Effector CD4-positive, alpha-beta T cell (primary cell): ENCODE measurements around the gene NLGN3.
"Not testable (repeated sequence)": the region's sequence is repeated elsewhere in the genome, so short reads cannot be mapped to it uniquely, and the experiment has no call there.

Experiments
- DNase-seq: peaks from one replicate; pipeline ENCODE4 v3.0.0-alpha.2; 2020

NLGN3 gene

DNA sequence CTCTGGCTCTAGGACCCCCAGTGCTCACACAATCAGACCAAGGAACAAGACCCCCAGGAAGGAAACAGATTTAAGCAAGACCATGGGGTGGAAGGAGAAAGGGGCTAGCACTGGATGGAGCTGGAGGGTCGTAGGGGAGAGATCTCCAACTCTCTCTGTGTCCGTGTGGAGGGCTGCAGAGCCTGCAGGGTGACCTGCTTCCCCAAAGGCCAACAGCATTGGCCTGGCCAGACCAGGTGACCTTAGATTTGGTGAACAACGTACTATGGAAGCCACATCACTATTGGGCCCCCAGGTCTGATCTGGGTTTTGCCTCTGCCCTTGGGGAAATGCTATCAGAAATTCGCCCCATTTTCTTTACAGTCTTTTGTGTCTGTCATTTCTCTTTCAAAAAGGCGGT, 26.0 kb downstream of the NLGN3 start:
- no peak for DNase-seq

DNA sequence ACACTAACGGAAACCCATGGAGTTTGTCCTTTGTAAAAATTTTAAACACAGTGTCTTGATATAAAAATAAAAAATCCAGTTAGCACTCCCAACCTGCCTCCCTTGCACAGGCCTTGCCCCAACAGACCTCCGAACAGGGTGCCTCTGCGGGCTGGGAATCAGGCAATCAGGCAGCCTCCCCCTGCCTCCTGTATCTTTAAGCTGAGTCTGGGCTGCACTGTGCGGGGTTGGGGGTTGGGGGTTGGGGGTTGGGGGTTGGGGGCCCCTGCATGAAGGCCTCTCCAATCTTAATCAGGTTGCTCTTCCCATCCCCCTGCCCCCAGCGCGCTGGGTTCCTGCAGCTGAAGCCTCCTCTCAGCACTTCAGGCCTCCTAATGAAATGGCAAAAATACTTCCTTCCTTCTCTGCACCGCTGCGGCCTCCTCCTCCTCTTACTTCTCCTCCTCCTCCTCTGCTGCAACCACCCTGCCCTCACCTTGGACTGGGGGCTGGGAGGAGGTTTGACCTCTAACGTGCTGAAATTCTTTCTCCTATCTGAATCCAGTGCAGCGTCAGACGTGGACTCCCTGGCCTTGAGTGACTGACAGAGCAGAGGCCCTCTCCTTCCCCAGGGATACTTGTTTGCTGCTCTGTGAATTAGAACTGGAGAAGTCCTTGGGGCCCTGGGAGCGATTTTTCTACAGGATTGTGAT, 26.6 kb downstream of the NLGN3 start:
- DNase-seq: no peak

DNA sequence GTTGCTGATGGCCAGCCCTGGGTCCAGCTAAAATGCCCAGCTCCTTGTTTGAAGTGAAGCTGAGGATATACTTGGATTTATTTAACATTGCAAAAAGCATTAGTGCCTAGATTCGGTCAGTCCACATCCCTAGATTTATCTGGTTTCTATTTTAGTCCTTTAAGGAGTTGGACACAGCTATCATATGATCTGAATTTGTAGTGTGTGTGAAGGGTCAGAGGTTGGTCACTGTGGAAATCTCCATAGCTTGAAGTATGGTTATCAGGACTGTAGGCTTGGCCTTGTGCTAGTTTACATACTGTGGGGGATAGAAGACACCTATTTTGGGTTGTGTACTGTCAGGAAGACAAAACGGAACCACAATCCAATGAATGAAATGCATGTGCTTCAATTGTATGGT, 28.8 kb downstream of the NLGN3 start:
- no peak for DNase-seq

DNA sequence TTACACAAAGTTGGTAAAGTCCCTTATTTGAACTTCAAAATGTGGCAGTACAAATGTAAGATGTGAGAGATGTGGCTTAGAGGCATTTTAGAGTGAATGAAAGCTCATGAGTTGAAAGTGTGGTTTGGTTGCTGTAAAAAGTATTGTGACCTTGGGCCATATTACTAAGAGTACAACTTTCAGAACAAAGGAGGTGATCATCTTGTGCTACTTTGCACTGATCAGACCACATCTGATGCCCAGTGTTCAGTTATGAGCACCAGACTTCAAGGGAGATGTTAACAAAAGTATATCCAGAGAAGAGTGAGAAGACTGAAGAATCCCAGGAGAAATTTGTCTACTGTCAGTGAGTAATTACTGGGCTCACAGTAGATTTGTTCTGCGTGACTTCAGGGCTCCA, 30.2 kb downstream of the NLGN3 start:
- DNase-seq: no peak

DNA sequence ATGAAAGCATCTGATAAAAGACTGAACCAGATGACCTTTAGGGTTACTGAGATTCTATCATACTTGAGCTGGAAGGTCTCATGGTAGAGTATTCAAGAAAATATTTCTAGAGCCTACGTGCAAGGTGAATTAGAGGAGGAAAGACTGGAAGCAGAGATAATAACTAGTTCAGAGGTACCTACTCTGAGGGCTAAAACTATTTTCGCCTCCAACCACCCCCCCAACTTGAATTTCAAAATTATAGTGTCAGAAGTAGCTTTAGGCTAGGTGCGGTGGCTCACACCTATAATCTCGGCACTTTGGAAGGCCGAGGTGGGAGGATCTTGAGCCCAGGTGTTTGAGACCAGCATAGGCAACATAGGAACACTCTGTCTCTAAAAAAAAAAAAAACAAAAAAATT, 30.9 kb downstream of the NLGN3 start:
- no peak for DNase-seq

DNA sequence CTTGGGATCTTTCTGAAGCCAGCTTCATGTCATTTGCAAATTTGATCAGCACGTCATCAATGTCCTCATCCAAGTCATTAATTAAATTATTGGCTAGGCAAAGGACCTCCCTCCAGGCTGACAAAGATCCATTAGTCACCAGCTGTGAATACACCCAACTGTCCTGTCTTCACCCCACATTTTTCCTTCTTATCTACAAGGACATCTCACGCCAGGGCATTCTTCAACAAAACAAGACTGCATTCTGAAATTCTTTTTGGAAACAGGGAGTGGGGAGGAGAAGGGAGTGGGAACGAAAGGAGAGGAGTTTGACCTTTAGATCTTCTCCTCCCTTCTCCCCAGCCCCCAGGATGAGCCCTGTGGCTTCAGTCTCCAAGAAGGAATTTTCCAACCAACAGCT, 32.7 kb downstream of the NLGN3 start:
- no peak for DNase-seq

DNA sequence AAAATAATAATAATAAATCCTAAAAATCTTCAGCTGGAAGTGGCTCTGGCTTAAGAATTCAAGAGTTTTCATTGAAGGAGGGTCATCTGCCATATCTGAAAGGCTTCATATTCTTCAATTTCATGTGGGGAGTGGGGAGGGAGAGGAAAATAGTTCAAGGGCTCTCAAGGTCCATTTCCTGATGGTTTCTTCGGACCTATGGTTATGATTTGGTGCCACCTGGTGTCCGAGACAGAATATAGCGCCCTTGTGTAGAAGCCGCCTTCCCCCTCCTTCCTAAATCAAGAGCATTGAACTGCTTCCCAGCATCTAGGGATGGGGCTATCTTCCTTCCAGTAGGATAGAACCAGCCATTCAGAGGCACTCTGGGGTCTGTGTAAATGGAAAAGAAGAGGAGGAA, 34.3 kb downstream of the NLGN3 start:
- DNase-seq: peak; percentile 32

DNA sequence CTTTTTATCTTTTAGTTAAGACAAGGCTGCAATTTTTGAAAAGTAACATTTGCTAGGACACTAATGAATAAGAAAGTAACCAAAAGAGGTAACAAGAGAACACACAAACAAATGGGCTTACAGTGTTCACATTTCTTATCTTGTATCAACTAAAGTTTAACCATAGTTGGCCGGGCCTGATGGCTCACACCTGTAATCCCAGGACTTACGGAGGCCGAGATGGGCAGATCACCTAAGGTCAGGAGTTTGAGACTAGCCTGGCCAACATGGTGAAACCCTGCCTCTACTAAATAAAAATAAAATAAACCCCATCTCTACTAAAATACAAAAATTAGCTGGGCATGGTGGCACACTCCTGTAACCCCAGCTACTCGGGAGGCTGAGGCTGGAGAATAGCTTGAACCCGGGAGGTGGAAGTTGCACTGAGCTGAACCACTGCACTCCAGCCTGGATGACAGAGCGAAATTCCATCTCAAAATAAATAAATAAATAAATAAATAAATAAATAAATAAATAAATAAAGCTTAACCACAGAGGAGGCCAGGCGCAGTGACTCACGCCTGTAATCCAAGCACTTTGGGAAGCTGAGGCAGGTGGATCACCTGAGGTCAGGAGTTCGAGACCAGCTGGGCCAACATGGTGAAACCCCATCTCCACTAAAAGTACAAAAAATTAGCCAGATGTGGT, 36.1 kb downstream of the NLGN3 start:
- not testable (repeated sequence) for DNase-seq

DNA sequence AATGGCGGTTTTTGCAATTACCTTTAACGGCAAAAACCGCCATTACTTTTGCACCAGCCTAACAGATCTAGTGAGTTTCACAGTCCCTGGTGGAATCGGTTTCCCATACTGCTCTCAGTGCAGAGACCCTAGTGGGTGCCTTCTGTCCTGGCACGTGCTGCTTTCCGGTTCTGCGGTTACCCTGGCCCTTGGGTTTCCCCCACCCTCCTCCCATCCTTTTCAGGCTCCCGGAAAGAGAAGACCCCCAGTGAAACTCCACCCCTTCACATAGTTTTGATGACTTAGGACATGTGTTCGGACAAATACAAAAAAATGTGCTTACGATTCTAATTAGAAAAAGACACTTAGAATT, 36.9 kb downstream of the NLGN3 start:
- peak; percentile 32 for DNase-seq

DNA sequence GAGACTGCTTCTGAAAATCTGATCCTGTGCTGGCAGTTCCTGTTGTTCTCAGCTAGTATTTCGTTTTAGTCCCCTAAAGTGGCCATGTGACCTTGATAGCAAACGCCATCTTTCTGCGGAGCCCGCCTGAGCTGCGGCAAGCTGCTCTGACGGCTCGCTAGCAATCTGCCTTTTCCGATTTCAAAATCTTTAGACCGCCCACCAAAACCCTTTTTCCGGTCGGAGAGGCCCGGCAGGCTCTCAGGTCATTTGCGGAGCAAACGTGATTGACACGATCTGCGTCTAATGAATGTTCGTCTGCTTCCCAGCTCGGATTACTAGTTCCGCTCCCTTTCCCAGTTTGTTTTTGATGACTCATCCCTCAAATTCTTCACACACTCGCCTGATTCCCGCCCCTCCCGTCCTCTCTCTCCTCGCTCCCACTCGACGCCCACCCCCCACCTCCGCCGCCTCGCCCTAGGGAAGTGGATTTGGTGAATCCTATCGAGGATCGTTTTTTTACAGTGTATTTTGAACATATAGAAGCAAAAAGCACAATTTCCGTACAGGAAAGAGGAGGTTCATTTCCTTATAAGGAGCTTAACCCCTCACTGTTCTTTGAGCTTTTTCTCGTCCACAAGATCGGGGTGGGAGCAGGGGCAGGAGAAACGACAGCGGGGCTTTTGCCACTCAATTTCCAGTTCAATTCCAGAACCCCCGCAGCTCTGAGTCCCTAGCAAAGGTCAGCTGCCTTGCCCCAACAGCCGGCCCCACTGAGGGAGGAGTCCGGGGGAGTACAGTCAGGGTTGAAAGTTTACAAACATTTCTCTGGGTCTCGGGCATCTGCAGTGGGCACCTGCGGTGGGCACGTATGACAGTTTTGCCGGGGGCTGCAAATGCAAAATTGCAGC, 37.5 kb downstream of the NLGN3 start:
- DNase-seq: peak; percentile 74

DNA sequence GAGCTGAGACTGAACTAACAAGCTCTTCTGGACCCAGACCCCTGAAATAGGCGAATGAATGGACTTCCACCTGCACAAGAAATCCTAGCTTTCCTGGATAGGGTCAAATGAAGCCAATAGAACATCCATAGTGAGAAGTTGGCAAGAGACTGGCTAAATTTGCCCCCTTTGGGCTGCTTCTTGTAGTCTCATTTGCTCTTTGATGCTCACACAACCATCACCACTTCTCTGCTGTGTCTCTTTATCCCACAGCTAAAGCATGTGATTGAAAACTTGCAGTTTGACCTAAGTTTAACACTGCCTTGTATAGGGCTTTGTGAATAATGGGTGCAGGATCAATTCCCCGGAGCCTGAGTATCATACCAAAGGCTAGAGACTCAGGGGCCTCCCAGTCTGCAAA, 38.2 kb downstream of the NLGN3 start:
- no peak for DNase-seq

DNA sequence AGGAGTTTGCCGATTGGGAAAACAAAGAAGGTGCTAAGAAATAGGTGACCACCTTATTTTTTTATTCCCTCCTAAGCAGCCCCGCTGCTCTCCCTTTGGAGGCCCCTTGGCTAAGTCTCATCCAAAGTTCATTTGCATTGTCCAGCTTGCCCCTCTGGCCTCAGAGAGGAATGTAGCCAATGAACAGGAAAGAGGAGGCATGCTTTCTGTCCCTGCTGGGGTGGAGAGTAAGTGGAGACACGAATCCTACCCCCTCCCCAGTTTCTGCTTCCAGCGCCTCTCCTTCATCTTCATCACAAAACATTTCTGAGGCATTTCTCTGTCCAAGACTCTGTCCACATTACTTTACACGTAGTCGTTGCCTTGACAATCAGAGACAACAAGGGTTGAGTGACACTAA, 38.7 kb downstream of the NLGN3 start:
- no peak for DNase-seq

DNA sequence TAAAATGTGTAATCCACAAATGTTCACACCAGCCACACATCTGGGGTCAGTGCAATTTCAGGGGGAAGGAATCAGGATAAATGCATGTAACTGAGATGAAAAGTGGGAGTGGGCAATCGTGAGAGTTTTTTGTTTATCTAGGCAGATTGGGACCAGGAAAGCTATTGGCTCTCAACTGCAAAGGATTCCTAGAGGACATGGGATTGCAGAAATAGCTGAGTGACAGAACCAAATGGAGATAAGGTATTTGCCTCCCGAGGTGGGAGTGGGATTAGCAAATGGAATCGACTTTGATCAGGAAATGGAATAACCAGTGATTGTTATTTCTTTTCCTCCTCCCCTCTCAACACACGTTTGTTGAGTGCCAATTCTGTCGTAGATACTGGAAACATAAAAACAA, 39.5 kb downstream of the NLGN3 start:
- DNase-seq: no peak

DNA sequence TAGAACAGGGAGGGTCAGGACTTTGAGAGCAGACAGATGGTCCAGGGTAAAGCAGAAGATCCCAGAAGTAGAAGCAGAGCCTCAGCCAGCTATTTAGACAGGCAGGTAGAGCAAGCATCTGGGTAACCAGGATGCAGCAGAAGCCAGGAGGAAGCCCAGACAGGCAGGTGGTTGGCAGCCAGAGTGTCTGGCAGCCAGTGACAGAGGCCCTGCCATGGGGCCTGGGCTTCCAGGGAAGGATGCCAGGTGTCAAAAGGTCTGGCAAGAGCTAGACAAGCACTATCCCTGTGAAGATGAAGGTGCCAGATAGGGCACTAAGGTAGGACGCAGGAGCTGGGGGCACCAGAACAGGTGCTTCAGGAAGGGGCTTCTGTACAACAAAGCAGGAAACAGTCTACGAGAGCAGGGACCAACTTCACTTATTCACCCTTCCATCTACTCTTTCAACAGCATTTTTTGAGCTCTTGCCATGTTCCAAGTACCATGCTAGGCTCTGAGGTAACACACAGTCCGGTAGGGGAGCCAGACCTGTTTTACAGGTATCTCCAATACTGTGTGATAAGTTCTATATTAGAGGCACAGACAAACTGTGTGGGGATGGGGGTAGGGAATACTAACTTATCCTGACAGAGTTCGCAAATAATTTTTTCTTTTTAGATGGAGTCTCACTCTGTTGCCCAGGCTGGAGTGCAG, 40.3 kb downstream of the NLGN3 start:
- DNase-seq: no peak

DNA sequence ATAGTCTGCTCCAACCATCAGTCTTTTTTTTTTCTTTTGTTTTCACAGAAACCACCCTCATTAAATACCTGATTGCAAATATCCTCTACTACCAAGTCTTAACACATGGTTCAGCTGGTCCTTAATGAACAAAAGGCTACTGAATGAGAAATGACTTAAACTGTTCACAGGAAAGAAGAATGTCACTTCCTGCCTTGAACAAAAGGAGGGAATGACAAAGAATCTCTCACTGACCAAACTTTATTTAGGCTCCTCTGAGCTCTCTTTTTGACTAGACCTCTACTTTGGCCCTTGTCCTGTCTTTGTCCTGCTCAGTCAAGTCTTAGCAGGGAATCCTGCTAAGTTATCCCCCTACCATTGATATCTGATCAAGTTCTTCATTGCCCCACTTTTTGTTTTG, 46.6 kb downstream of the NLGN3 start:
- DNase-seq: no peak

DNA sequence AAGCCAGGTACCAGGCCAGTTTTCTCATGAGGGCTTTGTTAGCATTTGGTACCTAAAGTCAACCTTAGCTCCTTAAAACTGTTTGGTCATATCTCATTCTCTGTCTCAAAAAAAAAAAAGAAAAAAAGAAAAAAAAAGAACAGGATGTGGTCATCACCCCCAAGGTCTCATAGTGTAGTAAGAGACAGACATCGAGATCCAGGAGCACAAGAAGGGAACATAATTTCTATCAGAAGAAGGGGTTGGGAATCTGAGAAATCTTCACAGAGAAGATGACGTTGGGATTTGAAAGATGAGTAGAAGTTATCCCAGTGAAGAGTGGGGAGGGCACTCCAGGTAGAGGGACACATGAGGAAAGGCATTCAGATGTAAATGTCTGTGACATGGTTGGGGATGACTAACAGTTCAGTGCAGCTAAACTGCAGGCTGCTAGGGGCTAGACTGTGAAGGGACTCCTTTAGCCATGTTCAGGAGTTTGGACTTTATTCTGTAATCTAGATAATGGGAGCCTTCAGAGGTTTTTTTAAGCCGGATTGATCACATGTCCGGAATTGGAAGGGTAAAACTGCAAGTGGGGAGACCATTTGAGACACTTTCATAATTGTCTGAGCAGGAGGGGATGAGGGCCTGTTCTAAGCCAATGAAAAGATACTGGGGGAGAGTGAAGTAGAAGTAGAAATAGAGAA, 51.5 kb downstream of the NLGN3 start:
- DNase-seq: no peak

DNA sequence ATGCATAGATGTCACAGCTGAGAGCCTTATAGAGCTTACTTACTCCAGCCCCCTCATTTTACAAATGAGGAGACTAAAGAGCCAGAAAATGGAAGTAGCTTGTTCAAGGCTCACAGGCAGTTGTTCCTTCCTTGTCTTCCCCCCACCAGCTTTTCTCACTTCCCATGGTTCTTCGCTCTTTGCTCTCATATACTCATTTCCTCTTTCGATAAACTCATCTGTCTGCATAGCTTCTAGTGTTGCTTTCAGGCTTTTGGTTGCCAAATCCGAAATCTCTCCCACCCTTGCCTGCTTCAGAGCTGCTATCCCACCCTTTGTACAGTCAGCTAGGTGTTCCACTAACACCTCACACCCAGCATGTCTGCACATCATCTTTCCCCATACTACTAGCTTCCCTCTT, 53.4 kb downstream of the NLGN3 start:
- DNase-seq: no peak

DNA sequence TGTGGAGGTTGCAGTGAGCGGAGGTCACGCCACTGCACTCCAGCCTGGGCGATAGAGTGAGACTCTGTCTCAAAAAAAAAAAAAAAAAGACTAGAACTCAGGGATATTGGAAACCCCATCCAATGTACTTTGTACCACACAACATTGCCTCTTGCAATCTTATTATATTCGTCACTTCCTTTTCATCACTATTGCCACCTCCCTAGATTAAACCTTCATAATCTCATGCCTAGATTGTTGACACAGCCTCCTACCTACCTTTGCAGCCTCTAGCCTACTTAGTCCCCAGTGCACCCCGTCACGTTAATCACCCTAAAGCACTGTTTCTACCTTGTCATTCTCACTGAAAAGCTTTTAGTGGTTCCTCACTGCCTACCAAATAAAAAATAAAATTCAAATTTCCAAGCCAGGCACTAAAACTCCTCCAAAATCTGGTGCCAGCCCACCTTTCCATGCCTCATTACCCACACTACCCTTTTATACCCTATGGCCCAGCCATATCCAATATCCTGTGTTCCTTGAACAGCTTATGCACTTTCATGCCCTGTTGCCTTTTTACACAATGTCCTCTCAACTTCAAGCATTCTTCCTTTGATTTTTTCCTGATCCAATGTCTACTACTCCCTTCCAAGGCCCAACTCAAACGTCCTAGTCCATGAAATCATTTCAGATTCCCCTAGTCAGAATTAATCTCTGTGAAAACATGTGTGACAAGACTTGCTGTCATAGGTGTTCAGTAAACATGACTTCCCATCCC, 54.8 kb downstream of the NLGN3 start:
- DNase-seq: no peak

DNA sequence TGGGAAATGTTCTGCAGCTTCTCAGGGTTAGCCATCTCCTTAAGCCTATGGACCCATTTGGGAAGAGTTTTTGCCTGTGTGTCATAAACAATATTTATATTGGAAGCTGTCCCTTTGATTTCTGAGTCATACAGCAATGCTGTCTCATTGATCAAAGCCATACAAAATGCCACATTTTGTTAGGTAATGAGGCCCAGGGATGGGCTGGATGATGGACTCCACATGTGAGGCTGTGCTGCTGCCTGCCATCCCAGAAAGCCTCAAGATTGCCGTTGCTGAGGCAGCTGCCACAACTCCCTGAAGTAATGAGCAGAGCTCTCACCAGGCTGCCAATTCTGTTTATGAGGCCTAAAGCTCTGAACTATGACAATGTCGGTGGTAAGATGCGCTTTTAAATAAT, 66.2 kb downstream of the NLGN3 start:
- no peak for DNase-seq

DNA sequence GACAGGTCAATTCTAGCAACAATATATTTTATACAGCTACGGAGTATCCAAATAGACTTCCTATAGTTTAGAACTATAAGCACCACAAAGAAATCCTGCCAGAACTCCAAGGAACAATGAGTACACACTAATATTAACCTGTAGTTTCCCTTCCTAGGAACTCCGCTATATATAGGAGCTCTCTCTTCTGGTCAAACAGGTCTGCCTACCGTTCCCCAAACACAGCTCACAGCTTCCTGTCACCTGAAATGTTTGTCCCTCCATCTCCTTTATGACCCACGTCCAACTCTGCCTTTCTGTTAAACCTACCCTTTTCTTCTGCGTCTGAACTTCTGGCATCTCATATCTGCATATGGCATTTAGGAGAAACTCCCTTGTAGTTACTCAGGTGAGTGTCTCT, 67.9 kb downstream of the NLGN3 start:
- DNase-seq: no peak

DNA sequence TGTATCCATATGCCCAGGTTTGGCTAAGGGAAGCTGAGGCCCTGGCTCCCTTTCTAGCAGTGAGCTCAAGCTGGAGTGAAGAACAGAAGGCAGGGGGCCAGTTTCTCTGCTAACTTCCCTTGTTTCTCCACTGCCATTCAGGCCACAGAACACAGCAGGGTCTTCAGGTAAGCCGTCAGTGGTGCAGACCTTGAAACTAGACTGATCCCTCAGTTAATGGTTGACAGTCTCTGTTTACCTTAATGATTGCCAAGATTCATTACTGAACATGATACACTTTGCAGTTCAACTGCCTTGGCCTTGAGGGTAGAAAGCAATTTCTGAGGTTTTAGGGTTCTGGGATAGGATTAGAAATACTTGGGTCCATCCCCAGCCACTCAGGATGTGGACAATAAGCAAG, 69.5 kb downstream of the NLGN3 start:
- DNase-seq: no peak
